SK-N-SH (cell line): ENCODE results near the gene FCGBP. TPM values are rescaled to one million over a fixed set of nuclear protein-coding genes. Genes with fewer than 3 reads are reported as not detected.

Experiments
- CTCF ChIA-PET: fragments of 300-600, 350-600 bp; formaldehyde crosslinking; extraction: SDS; loops from one replicate; lab custom pipeline; 2021; lab: Yijun Ruan, JAX
- POLR2A ChIA-PET: fragments of 350-600 bp; sonication (Branson Sonifier 250); formaldehyde crosslinking; extraction: SDS; loops from one replicate; lab custom pipeline; 2020; ENCODE audit warnings: antibody characterized with exemption, inconsistent platforms; lab: Yijun Ruan, JAX
- DNase-seq: peaks from one replicate; pipeline ENCODE4 v3.0.0; 2012
- H2AFZ ChIP-seq: fragments of 200-600 bp; sonication (generic); 2 replicates; pipeline ENCODE4 v1.8.1; 2016; ENCODE audit warnings: antibody characterized with exemption, mild to moderate bottlenecking, low read depth
- H3F3A ChIP-seq: fragments of 200-600 bp; sonication (generic); replicated peaks from 2 replicates; pipeline ENCODE3; 2016; ENCODE audit warnings: antibody characterized with exemption, mild to moderate bottlenecking; ENCODE audit not compliant: insufficient read depth
- H3K27ac ChIP-seq, 2 experiments: fragments of 200-500 bp in 1 of 2; fragments of 200-600 bp in 1 of 2; sonication (Bioruptor generic) in 1 of 2; sonication (generic), shearing (Covaris generic) in 1 of 2; 2 replicates each; pipeline versions ENCODE4 v1.5.1 to v1.6.1; 2014 to 2016; ENCODE audit warnings: low read depth in 2 of 2, inconsistent platforms in 1 of 2, low read length in 1 of 2, mild to moderate bottlenecking in 1 of 2, mixed read lengths in 1 of 2
- H3K27me3 ChIP-seq: fragments of 200-600 bp; sonication (generic), shearing (Covaris generic); 2 replicates; pipeline ENCODE4 v1.6.1; 2016; ENCODE audit warnings: mixed run types; ENCODE audit not compliant: insufficient read depth
- H3K36me3 ChIP-seq, 2 experiments: fragments of 200-500 bp in 1 of 2; fragments of 200-600 bp in 1 of 2; sonication (Bioruptor generic) in 1 of 2; sonication (generic) in 1 of 2; replicated peaks in 1 of 2; 2 replicates each; pipeline versions ENCODE3 to v1.5.1; 2014 to 2016; ENCODE audit warnings: low read length in 1 of 2, mild to moderate bottlenecking in 1 of 2; ENCODE audit not compliant: insufficient read depth in 2 of 2, control insufficient read depth in 1 of 2
- H3K4me1 ChIP-seq, 2 experiments: fragments of 200-500 bp in 1 of 2; fragments of 200-600 bp in 1 of 2; sonication (Bioruptor generic) in 1 of 2; sonication (generic), shearing (Covaris generic) in 1 of 2; 2 replicates each; pipeline versions ENCODE4 v1.5.1 to v1.6.1; 2014 to 2016; ENCODE audit warnings: low read depth in 1 of 2, low read length in 1 of 2, mixed run types in 1 of 2; ENCODE audit not compliant: insufficient read depth in 2 of 2, control insufficient read depth in 1 of 2
- H3K4me2 ChIP-seq: fragments of 200-600 bp; sonication (generic), shearing (Covaris generic); 2 replicates; pipeline ENCODE4 v1.6.1; 2017; ENCODE audit warnings: mixed run types
- H3K4me3 ChIP-seq, 2 experiments: fragments of 200-500 bp in 1 of 2; fragments of 200-600 bp in 1 of 2; sonication (Bioruptor generic) in 1 of 2; sonication (generic), shearing (Covaris generic) in 1 of 2; 2 replicates each; pipeline versions ENCODE4 v1.5.1 to v1.8.1; 2014 to 2016; ENCODE audit warnings: low read depth in 2 of 2, inconsistent platforms in 1 of 2, low read length in 1 of 2, mild to moderate bottlenecking in 1 of 2, mixed read lengths in 1 of 2, moderate library complexity in 1 of 2
- H3K79me2 ChIP-seq: fragments of 200-600 bp; sonication (generic); 2 replicates; pipeline ENCODE4 v1.8.1; 2017; ENCODE audit warnings: mild to moderate bottlenecking; ENCODE audit not compliant: insufficient read depth
- H3K9ac ChIP-seq: fragments of 200-600 bp; sonication (generic); 2 replicates; pipeline ENCODE4 v1.6.1; 2017; ENCODE audit warnings: mixed run types
- H3K9me2 ChIP-seq: fragments of 200-600 bp; sonication (generic); 2 replicates; pipeline ENCODE4 v1.6.1; 2017; ENCODE audit warnings: mixed run types
- H3K9me3 ChIP-seq: fragments of 200-600 bp; sonication (generic); 2 replicates; pipeline ENCODE4 v1.6.1; 2017; ENCODE audit warnings: mixed run types, mild to moderate bottlenecking, moderate library complexity
- H4K20me1 ChIP-seq: fragments of 200-600 bp; sonication (generic); 2 replicates; pipeline ENCODE4 v1.6.1; 2017; ENCODE audit warnings: mild to moderate bottlenecking, mixed run types; ENCODE audit not compliant: insufficient read depth
- ELF1 ChIP-seq: IDR thresholded peaks from 2 replicates; pipeline ENCODE4 v1.4.0; 2012
- EP300 ChIP-seq, 2 experiments: IDR thresholded peaks; 2 replicates each; pipeline versions ENCODE4 v1.4.0 to v1.6.1; 2012; ENCODE audit warnings: borderline replicate concordance in 1 of 2, low read depth in 1 of 2, low read length in 1 of 2
- EZH2phosphoT487 ChIP-seq: fragments of 200-600 bp; sonication (generic); IDR thresholded peaks from 2 replicates; pipeline ENCODE4 v1.6.1; 2017; ENCODE audit warnings: low read depth, mixed run types, mild to moderate bottlenecking, antibody characterized with exemption, moderate library complexity, borderline replicate concordance
- JUND ChIP-seq: IDR thresholded peaks from 2 replicates; pipeline ENCODE4 v1.4.0; 2012
- MEF2A ChIP-seq: IDR thresholded peaks from 2 replicates; pipeline ENCODE4 v1.4.0; 2012; ENCODE audit warnings: low read depth, borderline replicate concordance
- MXI1 ChIP-seq: IDR thresholded peaks from 2 replicates; pipeline ENCODE4 v1.6.1; 2012; ENCODE audit warnings: mild to moderate bottlenecking, low read depth, low read length, improper control_type of control experiment
- NFIC ChIP-seq: IDR thresholded peaks from 2 replicates; pipeline ENCODE4 v1.4.0; 2012; ENCODE audit warnings: borderline replicate concordance
- NRF1 ChIP-seq: IDR thresholded peaks from 2 replicates; pipeline ENCODE4 v1.6.1; 2012; ENCODE audit warnings: low read depth, mild to moderate bottlenecking, low read length
- POLR2AphosphoS5 ChIP-seq: IDR thresholded peaks from 2 replicates; pipeline ENCODE4 v1.6.1; 2012; ENCODE audit warnings: low read depth, low read length
- RFX5 ChIP-seq: IDR thresholded peaks from 2 replicates; pipeline ENCODE4 v1.6.1; 2012; ENCODE audit warnings: mild to moderate bottlenecking, improper control_type of control experiment, low read length
- TCF12 ChIP-seq: IDR thresholded peaks from 2 replicates; pipeline ENCODE4 v1.4.0; 2012
- TEAD4 ChIP-seq: IDR thresholded peaks from 2 replicates; pipeline ENCODE4 v1.4.0; 2012; ENCODE audit warnings: mild to moderate bottlenecking, borderline replicate concordance; ENCODE audit not compliant: insufficient read depth
- USF1 ChIP-seq: IDR thresholded peaks from 2 replicates; pipeline ENCODE4 v1.4.0; 2012; ENCODE audit warnings: low read depth, borderline replicate concordance
- WGBS: methylation state at CpG from one replicate; pipeline ENCODE4 v1.1.6; 2017; ENCODE audit warnings: low lambda C conversion rate; 5-methylcytosine and 5-hydroxymethylcytosine counted together
- polyA plus RNA-seq, 3 experiments: library from polyadenylated mRNA; depleted of rRNA; stranded (reverse); fragments of >200 nt; gene quantifications; 2 replicates each; pipeline ENCODE4 v1.2.3, GENCODE V29; 2012
- TF ChIP-seq, protein P1 (sequence below): fragments of 150-350 bp; IDR thresholded peaks from 2 replicates; pipeline ENCODE4 v1.6.1; 2017; ENCODE audit warnings: antibody characterized with exemption, low read length, low read depth, borderline replicate concordance
- TF ChIP-seq, protein P2 (sequence below): IDR thresholded peaks from 2 replicates; pipeline ENCODE4 v1.4.0; 2012; ENCODE audit warnings: low read depth

The FCGBP gene
- polyA plus RNA-seq, 1 of the 3 experiments (the other 2 are of a cell fraction): 0.07 TPM

DNA sequence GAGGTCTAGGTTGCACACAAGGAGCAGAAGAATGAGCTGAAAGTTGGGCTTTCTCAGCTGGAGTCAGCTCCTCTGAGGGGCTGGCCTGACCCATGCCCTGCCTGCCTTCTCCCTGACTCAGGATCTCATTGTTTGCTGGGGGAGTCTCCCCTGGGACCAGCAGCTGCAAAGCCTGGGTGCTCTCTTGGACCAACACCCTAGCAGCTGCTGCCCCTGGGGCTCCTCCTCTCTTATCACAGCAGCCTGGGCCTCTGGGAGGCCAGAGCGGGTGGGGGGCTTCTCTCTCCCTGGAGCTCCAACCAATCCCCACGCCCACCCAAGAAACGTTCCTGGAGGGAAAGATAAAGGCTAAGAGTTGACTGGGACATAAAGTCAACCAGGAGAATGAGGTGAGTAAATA lies 1.6 kb upstream of the FCGBP start:
- H3K4me1 ChIP-seq: no peaks in the 10 kb centered on the region; a peak in 1 of 4 replicates
- H3K27ac ChIP-seq: no peak overlapping the region
- no peaks in the 10 kb centered on the region for H3K36me3 ChIP-seq
- no peak for TF ChIP-seq EP300 (IDR thresholded peaks at IDR 0.05; ENCODE audit: borderline replicate concordance in 1 of 2, low read depth in 1 of 2, low read length in 1 of 2)
- TF ChIP-seq JUND: no peak
- no peaks in the 10 kb centered on the region for H3K79me2 ChIP-seq
- H3K27me3 ChIP-seq: no peaks in the 10 kb centered on the region; the same call in 1 of the 2 replicates
- H3K9me2 ChIP-seq: no peaks in the 10 kb centered on the region
- DNase-seq: no peak
- no peaks in the 10 kb centered on the region for H3K9me3 ChIP-seq
- no peak overlapping the region for H2AFZ ChIP-seq
- no peak overlapping the region for H3K9ac ChIP-seq
- H4K20me1 ChIP-seq: no peaks in the 10 kb centered on the region
- POLR2A ChIA-PET: no interaction called here
- CTCF ChIA-PET: interaction anchor here (0.7 kb wide), 1 partner anchor 34 kb away, joined by 3 read pairs; no protein-coding TSS in a partner anchor
- H3F3A ChIP-seq: no peaks in the 10 kb centered on the region
- H3K4me2 ChIP-seq: no peak overlapping the region
- 3% methylated on average over 3 of the region's 3 CpGs for WGBS
- H3K4me3 ChIP-seq: no peak overlapping the region

GRCh38 chr19:39935364-39935661 lies 879 bp upstream of the FCGBP start:
- no peaks in the 10 kb centered on the region for H3K9me3 ChIP-seq
- no peak overlapping the region for H2AFZ ChIP-seq
- no peaks in the 10 kb centered on the region for H3K4me1 ChIP-seq
- POLR2A ChIA-PET: no interaction called here
- CTCF ChIA-PET: no interaction called here
- 60% methylated on average over 4 of the region's 5 CpGs for WGBS
- no peak overlapping the region for H3K4me2 ChIP-seq
- no peaks in the 10 kb centered on the region for H4K20me1 ChIP-seq
- no peaks in the 10 kb centered on the region for H3F3A ChIP-seq
- no peak overlapping the region for H3K4me3 ChIP-seq
- H3K36me3 ChIP-seq: no peaks in the 10 kb centered on the region
- H3K79me2 ChIP-seq: no peaks in the 10 kb centered on the region
- no peak overlapping the region for H3K9ac ChIP-seq
- H3K9me2 ChIP-seq: no peaks in the 10 kb centered on the region
- no peak overlapping the region for H3K27ac ChIP-seq
- H3K27me3 ChIP-seq: no peaks in the 10 kb centered on the region; the same call in 1 of the 2 replicates
- no peak for DNase-seq
- TF ChIP-seq ELF1 (no peak), EZH2phosphoT487 (no peak), MXI1 (no peak), TEAD4 (no peak), MEF2A (no peak), RFX5 (no peak), TCF12 (no peak), NRF1 (no peak), NFIC (no peak), USF1 (no peak), POLR2AphosphoS5 (no peak)
- TF ChIP-seq, protein P1, sequence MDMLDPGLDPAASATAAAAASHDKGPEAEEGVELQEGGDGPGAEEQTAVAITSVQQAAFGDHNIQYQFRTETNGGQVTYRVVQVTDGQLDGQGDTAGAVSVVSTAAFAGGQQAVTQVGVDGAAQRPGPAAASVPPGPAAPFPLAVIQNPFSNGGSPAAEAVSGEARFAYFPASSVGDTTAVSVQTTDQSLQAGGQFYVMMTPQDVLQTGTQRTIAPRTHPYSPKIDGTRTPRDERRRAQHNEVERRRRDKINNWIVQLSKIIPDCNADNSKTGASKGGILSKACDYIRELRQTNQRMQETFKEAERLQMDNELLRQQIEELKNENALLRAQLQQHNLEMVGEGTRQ: no peak
- TF ChIP-seq, protein P2, sequence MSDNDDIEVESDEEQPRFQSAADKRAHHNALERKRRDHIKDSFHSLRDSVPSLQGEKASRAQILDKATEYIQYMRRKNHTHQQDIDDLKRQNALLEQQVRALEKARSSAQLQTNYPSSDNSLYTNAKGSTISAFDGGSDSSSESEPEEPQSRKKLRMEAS: no peak
